Activated naive CD8-positive, alpha-beta T cell treated with anti-CD3 and anti-CD28 coated beads, Interleukin-2, amount 10 ng/mL, durations not matched to agents 7 days and 5 days (primary cell): ENCODE results near the gene GRK5. TPM values are rescaled to one million over a fixed set of nuclear protein-coding genes. Genes with fewer than 3 reads are reported as not detected.

Experiments used
- ATAC-seq: fragments of 150-1000 bp; cut with Tn5 transposase; one replicate; pipeline ENCODE4 v1.10.0; 2021; ENCODE audit warnings: low read depth, moderate library complexity
- POLR2A ChIA-PET: fragments of 350-600 bp; sonication (Branson Sonifier 250); formaldehyde crosslinking; loops from one replicate; lab custom pipeline; 2021; ENCODE audit warnings: antibody characterized with exemption; lab: Charles Lee
- DNase-seq: peaks from one replicate; pipeline ENCODE4 v3.0.0; 2021
- H3K27ac Mint-ChIP-seq: one replicate; pipeline ENCODE4 v1.8.0; 2022; ENCODE audit warnings: mild to moderate bottlenecking, mixed read lengths
- H3K27me3 Mint-ChIP-seq: one replicate; pipeline ENCODE4 v1.8.0; 2022; ENCODE audit warnings: mild to moderate bottlenecking, moderate library complexity, mixed read lengths
- H3K36me3 Mint-ChIP-seq: one replicate; pipeline ENCODE4 v1.8.0; 2021; ENCODE audit warnings: mild to moderate bottlenecking, mixed read lengths
- H3K4me1 Mint-ChIP-seq: one replicate; pipeline ENCODE4 v1.8.0; 2021; ENCODE audit warnings: mixed read lengths
- H3K4me3 Mint-ChIP-seq: one replicate; pipeline ENCODE4 v1.8.0; 2022; ENCODE audit warnings: mild to moderate bottlenecking, moderate library complexity, mixed read lengths
- H3K9me3 Mint-ChIP-seq: one replicate; pipeline ENCODE4 v1.8.0; 2021; ENCODE audit warnings: mixed read lengths
- total RNA-seq, 2 experiments: library from RNA; stranded (reverse); gene quantifications; one replicate each; pipeline ENCODE4 v1.2.3, GENCODE V29; 2021

Gene GRK5
- total RNA-seq, 2 experiments from 2014 or later, result 19.6 to 21.8 TPM

DNA sequence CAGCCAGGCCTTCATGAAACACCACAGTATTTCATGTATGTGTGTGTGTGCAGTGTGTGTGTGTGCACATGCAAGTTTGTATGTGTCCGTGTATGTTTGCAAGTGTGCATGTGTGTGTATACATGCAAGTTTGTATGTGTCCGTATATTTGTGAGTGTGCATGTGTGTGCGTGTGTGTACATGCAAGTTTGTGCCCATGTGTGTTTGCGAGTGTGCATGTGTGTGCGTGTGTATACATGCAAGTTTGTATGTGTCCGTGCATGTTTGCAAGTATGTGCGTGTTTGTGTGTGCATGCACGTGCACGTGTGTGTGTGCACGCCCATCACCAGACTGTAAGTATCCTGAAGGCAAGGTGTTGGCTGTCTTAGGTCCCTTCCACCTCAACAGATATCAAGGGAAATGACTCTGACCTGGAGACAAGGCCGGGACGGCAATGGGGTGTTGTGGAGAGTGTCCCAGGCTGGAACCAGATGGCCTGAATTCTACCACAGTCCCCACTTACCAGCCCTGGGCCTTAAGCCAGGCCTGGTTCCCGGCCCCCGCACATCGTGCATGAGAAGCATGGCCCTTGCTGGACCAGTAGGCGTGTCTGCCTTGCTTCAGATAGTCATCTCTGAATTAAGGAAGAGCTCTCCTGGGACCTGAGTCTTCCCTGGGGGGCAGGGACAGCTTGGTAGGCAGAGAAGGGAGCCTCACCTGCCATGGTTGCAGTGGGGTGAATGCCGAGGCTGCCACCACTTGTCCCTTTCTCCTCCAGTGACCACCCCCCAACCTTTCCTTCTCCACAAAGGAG lies 140.0 kb downstream of the GRK5 start:
- POLR2A ChIA-PET, result no interaction called here

DNA sequence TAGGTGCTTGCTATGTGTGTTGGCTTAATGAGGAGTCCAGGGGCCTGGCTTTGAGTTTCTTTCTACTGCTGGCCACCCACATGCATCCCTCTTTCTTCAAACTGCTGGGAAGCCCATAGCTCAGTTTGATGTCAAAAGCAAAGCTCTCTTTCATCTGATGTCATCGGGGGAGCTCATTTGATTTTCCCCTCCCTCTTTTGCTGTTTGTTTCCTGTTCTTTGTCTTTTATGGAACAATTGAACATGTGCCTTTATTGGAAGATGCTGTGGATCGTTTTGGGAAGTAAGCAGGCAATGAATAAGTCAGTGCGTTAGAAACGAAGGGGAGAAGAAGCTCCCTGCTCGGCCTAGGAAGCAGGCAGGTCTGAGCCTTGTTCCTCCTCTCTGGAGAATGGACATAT lies 140.7 kb downstream of the GRK5 start:
- ATAC-seq (no peak), DNase-seq (no peak)
- Mint-ChIP-seq H3K4me1 (peaks cover 5% of the 10 kb centered on the region), H3K9me3 (peaks cover 9% of the 10 kb centered on the region), H3K36me3 (peaks cover 27% of the 10 kb centered on the region), H3K4me3 (no peak overlapping the region), H3K27me3 (no peaks in the 10 kb centered on the region), H3K27ac (no peak overlapping the region)
- POLR2A ChIA-PET, result no interaction called here

More for the DNA sequence above, 140.0 kb downstream of the GRK5 start:
- H3K9me3 Mint-ChIP-seq, result peaks cover 6% of the 10 kb centered on the region
- H3K27me3 Mint-ChIP-seq, result no peaks in the 10 kb centered on the region
- H3K27ac Mint-ChIP-seq, result no peak overlapping the region
- peaks cover 26% of the 10 kb centered on the region for H3K36me3 Mint-ChIP-seq
- no peak for DNase-seq
- peaks cover 5% of the 10 kb centered on the region for H3K4me1 Mint-ChIP-seq
- no peak overlapping the region for H3K4me3 Mint-ChIP-seq
- no peak for ATAC-seq

DNA sequence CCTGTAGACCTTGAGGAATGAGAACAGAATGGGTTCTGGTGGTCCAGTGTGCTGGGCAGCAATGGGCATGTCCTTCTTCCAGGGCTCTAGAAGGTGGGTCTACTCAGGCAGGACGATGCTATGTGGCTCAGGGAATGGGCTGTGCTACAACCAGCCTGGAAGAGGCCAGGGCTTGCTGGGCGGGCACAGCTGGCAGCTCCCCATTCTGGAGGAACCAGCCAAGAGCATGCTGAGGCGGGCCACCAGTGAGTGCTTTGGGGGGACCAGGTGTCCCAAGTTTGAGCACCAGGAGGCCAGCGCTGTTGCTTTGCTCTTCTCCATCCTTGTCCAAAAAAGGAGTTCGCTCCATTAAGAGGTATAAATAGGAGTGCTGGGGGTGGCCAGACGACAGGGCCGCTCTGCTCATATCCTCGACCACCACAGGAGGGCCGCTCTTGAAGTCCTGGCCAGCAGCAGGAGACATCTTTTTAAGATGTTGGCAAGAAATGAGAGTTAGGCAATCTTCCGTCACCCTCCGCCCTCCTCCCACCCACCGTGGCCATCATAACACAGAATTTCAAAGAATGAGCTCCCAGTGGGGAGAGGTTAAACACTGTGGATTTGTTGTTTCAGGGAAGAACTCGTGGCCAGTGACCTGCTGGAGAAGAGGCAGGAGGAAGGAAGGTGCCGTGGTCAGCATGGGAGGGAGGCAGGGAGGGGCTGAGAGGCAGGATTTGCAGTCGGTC lies 141.3 kb downstream of the GRK5 start:
- peaks cover 5% of the 10 kb centered on the region for H3K4me1 Mint-ChIP-seq
- no peak for DNase-seq
- POLR2A ChIA-PET, result no interaction called here
- peaks cover 9% of the 10 kb centered on the region for H3K9me3 Mint-ChIP-seq
- no peak overlapping the region for H3K27ac Mint-ChIP-seq
- no peak overlapping the region for H3K4me3 Mint-ChIP-seq
- H3K36me3 Mint-ChIP-seq, result peaks cover 27% of the 10 kb centered on the region
- ATAC-seq, result no peak
- H3K27me3 Mint-ChIP-seq, result no peaks in the 10 kb centered on the region

DNA sequence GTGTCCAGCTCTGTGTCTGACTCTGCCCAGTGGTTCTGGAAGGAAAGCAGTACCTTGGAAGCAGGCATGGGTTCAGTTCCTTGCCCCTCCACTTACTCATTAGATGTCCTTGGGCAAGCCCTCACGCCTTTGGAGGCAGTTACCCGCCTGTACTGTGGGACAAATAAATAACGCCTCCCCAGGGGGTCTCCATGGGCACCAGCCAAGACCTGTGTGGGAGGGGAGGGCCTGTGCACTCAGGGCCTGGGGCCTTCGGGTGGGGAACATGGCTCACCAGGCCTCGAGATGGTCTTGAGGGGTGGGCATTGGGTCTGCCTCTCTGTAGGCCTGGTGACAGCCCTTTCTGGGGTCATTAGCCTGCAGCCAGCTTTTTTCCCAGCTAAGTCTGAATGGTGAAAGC lies 142.0 kb downstream of the GRK5 start:
- peaks cover 27% of the 10 kb centered on the region for H3K36me3 Mint-ChIP-seq
- no peaks in the 10 kb centered on the region for H3K27me3 Mint-ChIP-seq
- DNase-seq, result no peak
- peaks cover 9% of the 10 kb centered on the region for H3K9me3 Mint-ChIP-seq
- no peak overlapping the region for H3K27ac Mint-ChIP-seq
- H3K4me1 Mint-ChIP-seq, result peaks cover 5% of the 10 kb centered on the region
- POLR2A ChIA-PET, result no interaction called here
- H3K4me3 Mint-ChIP-seq, result no peak overlapping the region
- ATAC-seq, result no peak

DNA sequence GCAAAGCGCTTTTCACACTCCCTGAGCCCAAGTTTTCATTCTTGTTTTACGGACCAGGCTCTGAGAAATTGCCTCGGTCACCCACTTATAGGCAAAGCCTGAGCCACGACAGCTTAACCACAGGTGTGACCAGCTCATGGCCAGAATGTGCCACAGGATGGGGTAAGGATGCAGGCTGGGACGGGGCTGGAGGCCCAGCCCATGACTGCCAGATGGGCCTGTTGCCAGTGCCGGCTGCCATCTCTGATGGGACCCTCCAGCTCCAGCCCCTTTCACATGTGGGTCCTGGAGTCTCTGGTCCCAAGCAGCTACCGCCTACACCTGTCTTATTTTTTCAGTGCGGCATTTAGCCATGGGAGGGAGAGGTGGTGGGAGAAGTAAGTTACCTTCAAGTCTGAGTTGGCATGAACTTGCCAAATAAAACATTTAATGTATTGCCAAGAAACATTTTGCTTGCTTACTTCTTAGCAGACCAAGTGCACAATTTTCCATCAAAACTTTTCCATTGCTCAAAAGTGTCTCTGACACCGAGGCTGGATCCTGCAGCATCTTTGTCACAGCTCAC lies 142.6 kb downstream of the GRK5 start:
- H3K9me3 Mint-ChIP-seq, result peaks cover 9% of the 10 kb centered on the region
- no peaks in the 10 kb centered on the region for H3K27me3 Mint-ChIP-seq
- H3K36me3 Mint-ChIP-seq, result peaks cover 26% of the 10 kb centered on the region
- H3K4me1 Mint-ChIP-seq, result peaks cover 2% of the 10 kb centered on the region
- DNase-seq (no peak), ATAC-seq (no peak)
- H3K4me3 Mint-ChIP-seq, result no peak overlapping the region
- POLR2A ChIA-PET, result no interaction called here
- H3K27ac Mint-ChIP-seq, result no peak overlapping the region

DNA sequence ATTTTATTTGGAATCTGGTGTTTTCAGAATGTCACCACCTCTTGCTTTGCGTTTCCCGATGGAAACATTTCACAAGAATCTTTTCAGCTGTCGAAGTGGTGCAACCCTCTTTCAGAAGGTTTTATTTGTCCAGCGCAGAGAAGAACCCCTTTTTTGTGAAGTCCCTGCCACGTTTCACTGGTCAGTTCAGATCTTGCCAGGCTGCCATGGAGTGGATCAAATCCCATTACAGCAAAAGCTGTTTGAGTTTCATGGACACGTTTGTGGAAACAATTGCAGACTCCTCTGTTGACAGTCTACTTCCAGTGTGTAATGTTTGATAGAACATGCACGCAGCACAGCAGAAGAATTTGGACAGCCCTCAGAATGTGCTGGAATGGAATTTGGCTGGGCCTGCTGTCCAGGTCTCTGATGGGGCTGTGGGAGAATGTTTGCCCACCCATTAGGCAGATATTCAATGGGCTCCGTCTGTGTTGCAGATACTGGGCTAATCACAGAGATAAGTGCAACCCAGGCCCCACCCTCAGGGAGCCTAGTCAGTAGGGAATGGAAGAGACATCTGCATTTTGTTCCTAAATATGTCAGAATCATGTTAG lies 143.2 kb downstream of the GRK5 start:
- Mint-ChIP-seq H3K27me3 (no peaks in the 10 kb centered on the region), H3K4me1 (peaks cover 2% of the 10 kb centered on the region), H3K9me3 (peaks cover 10% of the 10 kb centered on the region), H3K27ac (no peak overlapping the region), H3K36me3 (peaks cover 24% of the 10 kb centered on the region), H3K4me3 (no peak overlapping the region)
- DNase-seq (no peak), ATAC-seq (no peak)
- POLR2A ChIA-PET, result no interaction called here

DNA sequence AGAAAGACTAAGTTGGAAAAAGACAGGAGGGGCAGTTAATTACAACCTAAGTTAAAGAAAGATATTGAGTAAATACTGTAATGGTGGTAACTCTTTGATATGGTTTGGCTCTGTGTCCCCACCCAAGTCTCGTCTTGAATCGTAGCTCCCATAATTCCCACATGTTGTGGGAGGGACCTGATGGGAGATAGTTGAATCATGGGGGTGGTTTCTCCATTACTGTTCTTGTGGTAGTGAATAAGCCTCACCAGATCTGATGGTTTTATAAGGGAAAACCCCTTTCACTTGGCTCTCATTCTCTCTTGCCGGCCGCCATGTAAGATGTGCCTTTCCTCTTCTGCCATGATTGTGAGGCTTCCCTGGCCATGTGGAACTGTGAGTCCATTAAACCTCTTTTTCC lies 143.8 kb downstream of the GRK5 start:
- Mint-ChIP-seq H3K36me3 (peaks cover 30% of the 10 kb centered on the region), H3K4me3 (no peak overlapping the region), H3K27ac (no peak overlapping the region), H3K27me3 (no peaks in the 10 kb centered on the region), H3K4me1 (peaks cover 2% of the 10 kb centered on the region), H3K9me3 (peaks cover 16% of the 10 kb centered on the region)
- no peak for DNase-seq
- POLR2A ChIA-PET, result no interaction called here
- ATAC-seq, result no peak

DNA sequence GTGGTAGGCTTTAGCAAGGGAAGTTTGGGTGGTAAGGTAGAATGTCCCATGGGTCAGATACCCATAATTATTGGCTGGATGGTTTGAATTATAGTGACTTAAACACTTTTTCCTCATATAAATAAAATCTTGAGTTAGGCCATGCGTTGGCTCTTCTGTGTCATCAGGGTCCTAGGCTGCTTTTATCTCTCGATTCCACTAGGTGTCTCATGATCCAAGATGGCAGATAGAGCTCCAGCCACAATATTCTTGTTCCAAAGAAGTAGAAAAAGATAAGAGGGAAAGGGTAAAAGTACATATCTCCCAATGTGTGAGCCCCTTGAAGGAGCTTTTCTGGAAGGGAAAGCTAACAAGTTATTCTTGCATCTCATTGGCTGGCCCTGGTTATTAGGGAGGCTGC lies 144.7 kb downstream of the GRK5 start:
- DNase-seq, result no peak
- Mint-ChIP-seq H3K4me1 (peaks cover 2% of the 10 kb centered on the region), H3K9me3 (peaks cover 24% of the 10 kb centered on the region), H3K27ac (no peak overlapping the region), H3K36me3 (peaks cover 37% of the 10 kb centered on the region), H3K27me3 (no peaks in the 10 kb centered on the region), H3K4me3 (no peak overlapping the region)
- POLR2A ChIA-PET, result no interaction called here
- no peak for ATAC-seq

DNA sequence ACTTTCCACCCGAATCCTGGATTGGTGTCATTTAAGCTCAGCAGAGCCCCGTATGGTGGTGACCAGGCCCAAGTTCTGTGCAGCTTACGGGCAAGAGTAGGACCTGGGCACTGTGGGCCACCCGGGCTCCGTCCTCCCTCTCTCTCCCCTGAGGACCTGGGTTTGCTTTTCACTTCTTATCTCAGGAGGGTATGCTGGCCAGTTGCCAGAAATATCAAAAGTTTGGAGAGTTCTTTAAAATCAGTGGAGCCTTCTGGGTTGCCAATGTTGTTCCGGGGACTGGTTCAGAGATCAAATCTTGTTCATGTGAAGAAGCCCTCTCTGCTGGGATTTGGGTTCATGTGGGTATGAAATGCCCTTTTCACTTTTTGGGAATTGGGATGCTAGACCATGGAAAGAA lies 145.4 kb downstream of the GRK5 start:
- peaks cover 2% of the 10 kb centered on the region for H3K4me1 Mint-ChIP-seq
- no peak for DNase-seq
- H3K9me3 Mint-ChIP-seq, result peaks cover 26% of the 10 kb centered on the region
- no peak for ATAC-seq
- no peaks in the 10 kb centered on the region for H3K27me3 Mint-ChIP-seq
- peaks cover 39% of the 10 kb centered on the region for H3K36me3 Mint-ChIP-seq
- POLR2A ChIA-PET, result no interaction called here
- no peak overlapping the region for H3K4me3 Mint-ChIP-seq
- H3K27ac Mint-ChIP-seq, result no peak overlapping the region

DNA sequence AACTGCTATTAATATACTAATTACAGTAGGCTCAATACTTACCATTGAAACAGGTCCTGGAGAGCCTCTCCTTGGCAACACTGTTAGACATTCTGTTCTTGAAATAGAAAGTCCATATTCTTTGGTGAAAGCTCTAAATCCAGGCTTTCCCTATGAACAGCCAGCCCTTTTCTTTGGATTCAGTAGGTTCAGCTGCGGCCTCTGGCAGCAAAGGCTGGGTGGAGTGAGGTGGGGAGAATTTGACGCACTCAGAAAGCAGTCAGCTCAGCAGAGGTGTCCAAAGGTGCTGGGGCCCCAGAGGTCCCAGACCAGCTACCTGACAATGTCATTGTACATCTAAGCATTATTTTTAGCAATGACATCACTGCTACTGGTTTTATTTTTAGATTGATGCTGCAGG lies 146.1 kb downstream of the GRK5 start:
- no peak for DNase-seq
- H3K4me3 Mint-ChIP-seq, result no peak overlapping the region
- POLR2A ChIA-PET, result no interaction called here
- H3K4me1 Mint-ChIP-seq, result peaks cover 2% of the 10 kb centered on the region
- no peak overlapping the region for H3K27ac Mint-ChIP-seq
- H3K36me3 Mint-ChIP-seq, result peaks cover 39% of the 10 kb centered on the region
- H3K9me3 Mint-ChIP-seq, result peaks cover 26% of the 10 kb centered on the region
- H3K27me3 Mint-ChIP-seq, result no peaks in the 10 kb centered on the region
- ATAC-seq, result no peak

DNA sequence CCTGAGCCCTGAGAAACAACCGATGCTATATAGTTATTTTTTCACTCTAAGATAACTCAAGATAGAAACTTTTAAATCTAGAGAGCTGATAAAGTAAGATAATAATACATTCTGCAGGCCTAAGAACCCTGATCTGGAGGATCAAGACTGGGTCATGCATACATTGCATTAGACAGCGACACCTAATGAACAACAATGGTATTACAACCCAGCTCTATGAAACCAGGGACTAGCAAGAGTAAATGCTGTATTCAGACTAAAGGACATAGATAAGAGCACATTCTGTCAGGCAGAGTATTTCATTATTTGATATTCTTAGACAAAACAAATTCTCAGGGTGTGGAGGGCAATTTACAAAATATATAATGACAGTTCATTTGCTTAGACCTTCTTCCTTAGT lies 148.6 kb downstream of the GRK5 start:
- H3K36me3 Mint-ChIP-seq, result peaks cover 37% of the 10 kb centered on the region
- peaks cover 12% of the 10 kb centered on the region for H3K4me1 Mint-ChIP-seq
- no peak overlapping the region for H3K27ac Mint-ChIP-seq
- DNase-seq (no peak), ATAC-seq (no peak)
- POLR2A ChIA-PET, result no interaction called here
- peaks cover 30% of the 10 kb centered on the region for H3K9me3 Mint-ChIP-seq
- no peak overlapping the region for H3K4me3 Mint-ChIP-seq
- H3K27me3 Mint-ChIP-seq, result no peaks in the 10 kb centered on the region

DNA sequence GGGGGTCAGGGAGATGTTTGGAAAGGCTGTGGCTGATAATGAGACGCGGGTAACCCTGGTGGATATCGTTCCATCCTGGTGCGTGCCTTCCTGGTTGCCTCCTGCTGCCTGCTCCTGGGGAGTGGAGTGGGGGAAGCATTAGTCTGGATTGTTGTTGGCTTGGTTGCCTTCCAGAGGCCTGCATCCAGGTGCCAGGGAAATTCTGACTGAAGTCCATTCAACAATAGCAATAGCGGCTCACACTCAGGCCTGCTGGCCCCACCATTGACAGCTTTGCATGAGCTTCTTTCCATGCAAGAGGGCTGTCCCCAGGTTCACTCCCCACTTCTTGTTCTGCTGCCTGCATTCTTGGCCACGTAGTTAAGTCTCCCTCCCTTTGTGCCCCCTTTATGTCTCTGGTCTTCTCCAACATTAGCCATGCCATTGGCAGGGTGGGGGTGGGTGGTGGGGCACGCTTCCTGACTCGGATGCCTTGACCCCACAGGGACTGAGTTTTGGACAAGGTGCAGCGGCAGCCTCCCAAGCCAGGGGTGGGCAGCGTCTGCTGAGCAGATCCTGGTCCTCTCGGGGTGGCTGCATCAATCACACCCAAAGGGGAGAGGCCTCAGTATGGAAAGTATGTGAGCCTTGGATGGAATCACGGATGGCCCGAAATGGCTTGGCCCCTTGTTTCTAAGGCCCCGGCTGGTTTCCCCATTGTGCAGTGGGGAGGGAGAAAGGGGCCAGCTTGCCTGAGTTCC lies 150.2 kb downstream of the GRK5 start:
- Mint-ChIP-seq H3K9me3 (peaks cover 28% of the 10 kb centered on the region), H3K27ac (no peak overlapping the region), H3K27me3 (no peaks in the 10 kb centered on the region), H3K4me3 (no peak overlapping the region), H3K36me3 (peaks cover 29% of the 10 kb centered on the region), H3K4me1 (peaks cover 16% of the 10 kb centered on the region)
- POLR2A ChIA-PET, result no interaction called here
- DNase-seq (no peak), ATAC-seq (no peak)

DNA sequence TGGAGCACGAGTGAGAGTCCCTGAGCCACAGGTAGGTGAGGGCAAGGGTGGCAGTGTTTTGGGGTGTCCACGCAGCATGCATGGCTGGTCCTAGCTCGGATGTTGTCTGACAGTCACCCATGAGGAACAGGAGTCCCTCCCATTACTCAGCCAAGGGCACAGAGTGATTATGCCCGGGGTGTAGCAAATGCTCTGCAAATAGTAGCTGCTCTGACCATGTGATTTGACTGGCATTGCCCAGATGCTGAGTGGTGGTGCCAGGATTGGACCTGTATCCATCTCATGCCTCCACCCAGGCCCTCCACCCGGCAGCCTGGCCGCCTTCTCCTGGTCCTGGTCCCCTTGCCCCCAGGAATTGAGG lies 150.8 kb downstream of the GRK5 start:
- H3K9me3 Mint-ChIP-seq, result peaks cover 24% of the 10 kb centered on the region
- no peak overlapping the region for H3K27ac Mint-ChIP-seq
- peaks cover 28% of the 10 kb centered on the region for H3K36me3 Mint-ChIP-seq
- H3K27me3 Mint-ChIP-seq, result no peaks in the 10 kb centered on the region
- POLR2A ChIA-PET, result no interaction called here
- no peak for ATAC-seq
- H3K4me1 Mint-ChIP-seq, result peaks cover 16% of the 10 kb centered on the region
- DNase-seq, result no peak
- H3K4me3 Mint-ChIP-seq, result no peak overlapping the region
